Naive B cell (primary cell): ENCODE data around the gene UQCRC2. TPM values are rescaled to one million over a fixed set of nuclear protein-coding genes. Genes with fewer than 3 reads are reported as not detected.
"Not testable (repeated sequence)": the region's sequence is repeated elsewhere in the genome, so short reads cannot be mapped to it uniquely, and the experiment has no call there.

Source experiments
- ATAC-seq, 2 donors: fragments of 150-1000 bp; cut with Tn5 transposase; 2 replicates each; pipeline ENCODE4 v1.10.0; 2021; ENCODE audit warnings: low read depth in 2 of 2, mild to moderate bottlenecking in 2 of 2, moderate library complexity in 2 of 2
- DNase-seq: peaks from one replicate; pipeline ENCODE4 v3.0.0; 2022
- H3K27ac Mint-ChIP-seq, 6 donors: one replicate each; pipeline ENCODE4 v1.8.0; 2020 to 2022; ENCODE audit warnings: mild to moderate bottlenecking in 6 of 6, mixed read lengths in 6 of 6, moderate library complexity in 5 of 6, inconsistent platforms in 2 of 6
- H3K27me3 Mint-ChIP-seq, 3 donors: one replicate each; pipeline ENCODE4 v1.8.0; 2021 to 2022; ENCODE audit warnings: mixed read lengths in 3 of 3, mild to moderate bottlenecking in 1 of 3
- H3K36me3 Mint-ChIP-seq, 2 donors: one replicate each; pipeline ENCODE4 v1.8.0; 2020 to 2022; ENCODE audit warnings: mixed read lengths in 2 of 2, inconsistent platforms in 1 of 2, mild to moderate bottlenecking in 1 of 2
- H3K4me1 Mint-ChIP-seq, 3 donors: one replicate each; pipeline ENCODE4 v1.8.0; 2020 to 2022; ENCODE audit warnings: mixed read lengths in 3 of 3, inconsistent platforms in 1 of 3, mild to moderate bottlenecking in 1 of 3, moderate library complexity in 1 of 3
- H3K4me3 Mint-ChIP-seq, 8 donors: one replicate each; pipeline ENCODE4 v1.8.0; 2020 to 2022; ENCODE audit warnings: mild to moderate bottlenecking in 8 of 8, mixed read lengths in 8 of 8, moderate library complexity in 8 of 8, inconsistent platforms in 2 of 8
- H3K9me3 Mint-ChIP-seq, 7 donors: one replicate each; pipeline ENCODE4 v1.8.0; 2020 to 2022; ENCODE audit warnings: mixed read lengths in 7 of 7, mild to moderate bottlenecking in 5 of 7, inconsistent platforms in 2 of 7, moderate library complexity in 1 of 7
- polyA plus RNA-seq, 6 donors: library from polyadenylated mRNA; unstranded; fragments of 300-500 nt; fragmentation: Illumina TruSeq; gene quantifications; one replicate each; pipeline ENCODE4 v1.2.3, GENCODE V29; 2021; ENCODE audit warnings: low read depth in 6 of 6

Gene UQCRC2
- polyA plus RNA-seq, 6 donors from 2014 or later: 153 to 292 (median 181) TPM

- H3K27ac Mint-ChIP-seq: peak overlapping the region; percentile 19 to 96 (median 88)
- DNase-seq: no peak
- H3K9me3 Mint-ChIP-seq: no peaks in the 10 kb centered on the region
Observed at GRCh38 chr16:22007159-22007508, 54.0 kb downstream of the UQCRC2 start.

DNA sequence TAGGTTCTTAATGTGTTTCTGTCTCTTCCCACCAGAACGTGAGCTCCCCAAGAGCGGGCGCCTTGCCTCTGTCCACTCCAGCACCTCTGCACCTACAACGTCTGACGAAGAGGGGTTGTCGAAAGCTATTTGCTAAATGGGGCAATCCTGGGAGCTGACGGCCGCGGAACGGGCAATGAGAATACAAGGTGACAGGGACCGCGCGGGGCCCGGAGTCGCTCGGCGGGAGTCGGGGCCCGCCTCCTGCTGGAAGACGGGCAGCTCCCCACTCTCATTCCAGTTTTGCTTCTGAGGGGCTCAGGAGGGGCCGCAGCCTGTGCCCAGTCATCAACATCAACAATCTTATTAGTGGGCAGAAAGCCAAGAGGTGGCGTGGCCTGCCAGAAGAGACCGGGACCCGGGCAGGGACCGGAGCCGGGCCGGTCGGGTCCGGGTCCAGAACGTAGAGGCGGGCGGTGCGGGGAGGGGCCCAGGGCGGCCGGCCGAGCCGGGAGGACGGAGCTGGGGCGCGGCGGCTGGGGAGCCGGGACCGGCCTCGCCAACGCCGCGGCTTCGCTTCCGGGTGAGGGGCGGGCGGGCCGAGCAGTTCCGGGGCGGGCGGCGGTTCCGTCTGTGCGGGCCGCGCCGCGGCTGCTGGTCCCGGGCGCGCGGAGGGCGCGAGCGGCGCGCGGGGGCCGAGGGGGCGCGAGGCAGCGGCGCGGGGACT is 54.5 kb downstream of the UQCRC2 start, which contains the start of gene MOSMO:
TSS of gene MOSMO (plus strand) at position 603 of the 706 bp plus-strand sequence. CDS start 191 bp downstream, outside the sequence.
- H3K9me3 Mint-ChIP-seq: no peaks in the 10 kb centered on the region
- H3K27ac Mint-ChIP-seq: peak within 1 kb of the TSS; percentile 19 to 96 (median 94)
- H3K27me3 Mint-ChIP-seq: no peaks in the 10 kb centered on the region
- no peaks in the 10 kb centered on the region for H3K36me3 Mint-ChIP-seq
- H3K4me1 Mint-ChIP-seq: peaks cover 33 to 50% (median 36%) of the 10 kb centered on the region in 3 donors
- peak within 1 kb of the TSS; percentile 84 to 96 (median 94) for H3K4me3 Mint-ChIP-seq
- ATAC-seq (peak; percentile 92 to 93), DNase-seq (peak; percentile 62)

More at GRCh38 chr16:22007159-22007508, 54.0 kb downstream of the UQCRC2 start:
- no peak for ATAC-seq
- Mint-ChIP-seq H3K4me3 (peak overlapping the region; percentile 84 to 96 (median 93)), H3K4me1 (peaks cover 32 to 45% (median 33%) of the 10 kb centered on the region in 3 donors), H3K27me3 (no peaks in the 10 kb centered on the region), H3K36me3 (no peaks in the 10 kb centered on the region)

- peak overlapping the region; percentile 82 to 95 (median 86) for H3K4me3 Mint-ChIP-seq
- peaks cover 35 to 57% (median 36%) of the 10 kb centered on the region in 3 donors for H3K4me1 Mint-ChIP-seq
- H3K9me3 Mint-ChIP-seq: no peaks in the 10 kb centered on the region
- H3K27ac Mint-ChIP-seq: peak overlapping the region in 5 of 6 donors; percentile 67 to 96 (median 90)
- ATAC-seq (peak; percentile 33 to 41), DNase-seq (peak; percentile 20)
- no peaks in the 10 kb centered on the region for H3K36me3 Mint-ChIP-seq
- H3K27me3 Mint-ChIP-seq: no peaks in the 10 kb centered on the region
Observed at GRCh38 chr16:22008215-22009059, 55.3 kb downstream of the UQCRC2 start.

GRCh38 chr16:22010902-22011301 is 57.7 kb downstream of the UQCRC2 start:
- no peak for DNase-seq
- Mint-ChIP-seq H3K27me3 (no peaks in the 10 kb centered on the region), H3K27ac (no peak overlapping the region), H3K36me3 (no peaks in the 10 kb centered on the region), H3K9me3 (no peaks in the 10 kb centered on the region), H3K4me1 (peaks cover 50 to 72% (median 51%) of the 10 kb centered on the region in 3 donors), H3K4me3 (peak overlapping the region in 2 of 8 donors; percentile 82 to 95)
- no peak for ATAC-seq

DNA sequence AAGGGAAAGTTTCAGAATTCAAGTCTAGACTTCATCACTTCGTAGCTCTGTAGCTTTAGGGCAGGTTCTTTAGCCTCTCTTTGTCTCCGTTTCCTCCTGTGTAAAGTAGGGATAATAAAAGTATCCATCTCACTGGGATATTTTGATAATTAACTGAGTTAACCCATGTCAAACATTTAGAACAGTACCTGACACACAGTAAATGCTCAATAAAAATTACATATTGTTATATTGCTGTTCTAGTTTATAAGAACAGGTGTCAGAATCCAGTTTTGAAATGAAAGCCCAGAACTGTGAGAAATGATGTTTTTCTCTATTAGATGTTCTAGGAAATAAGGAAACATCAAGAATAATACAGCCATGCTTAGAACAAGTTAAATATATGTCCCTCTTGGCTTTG is 59.1 kb downstream of the UQCRC2 start:
- no peak for DNase-seq
- peak overlapping the region in 1 of 8 donors; percentile 55 for H3K4me3 Mint-ChIP-seq
- H3K4me1 Mint-ChIP-seq: peaks cover 45 to 75% (median 53%) of the 10 kb centered on the region in 3 donors
- no peaks in the 10 kb centered on the region for H3K9me3 Mint-ChIP-seq
- no peaks in the 10 kb centered on the region for H3K27me3 Mint-ChIP-seq
- ATAC-seq: no peak
- H3K27ac Mint-ChIP-seq: no peak overlapping the region
- no peaks in the 10 kb centered on the region for H3K36me3 Mint-ChIP-seq

DNA sequence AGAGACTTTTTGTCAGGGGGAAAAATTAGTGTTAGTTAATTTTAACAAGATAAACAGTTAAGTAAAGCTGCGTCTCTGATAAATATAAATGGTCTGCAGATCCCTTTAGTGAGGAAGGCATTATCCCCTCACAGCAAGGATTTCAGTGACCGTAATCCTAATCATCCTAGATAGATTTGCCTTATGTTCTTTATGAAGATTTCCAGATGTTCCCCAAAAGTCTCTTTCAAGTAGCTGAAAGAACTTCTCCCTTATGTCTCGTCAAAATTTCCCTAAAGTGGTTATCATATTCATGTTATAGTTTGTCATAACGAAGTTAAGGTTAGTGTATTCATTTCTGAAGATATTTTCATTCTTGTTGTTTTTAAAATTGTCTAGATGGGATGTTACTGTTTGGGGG is 60.3 kb downstream of the UQCRC2 start:
- peak overlapping the region in 4 of 6 donors; percentile 17 to 54 (median 44) for H3K27ac Mint-ChIP-seq
- H3K36me3 Mint-ChIP-seq: no peaks in the 10 kb centered on the region
- H3K4me1 Mint-ChIP-seq: peaks cover 44 to 81% (median 48%) of the 10 kb centered on the region in 3 donors
- peak overlapping the region in 2 of 8 donors; percentile 5 to 13 for H3K4me3 Mint-ChIP-seq
- no peaks in the 10 kb centered on the region for H3K27me3 Mint-ChIP-seq
- H3K9me3 Mint-ChIP-seq: no peaks in the 10 kb centered on the region
- no peak for ATAC-seq
- no peak for DNase-seq

DNA sequence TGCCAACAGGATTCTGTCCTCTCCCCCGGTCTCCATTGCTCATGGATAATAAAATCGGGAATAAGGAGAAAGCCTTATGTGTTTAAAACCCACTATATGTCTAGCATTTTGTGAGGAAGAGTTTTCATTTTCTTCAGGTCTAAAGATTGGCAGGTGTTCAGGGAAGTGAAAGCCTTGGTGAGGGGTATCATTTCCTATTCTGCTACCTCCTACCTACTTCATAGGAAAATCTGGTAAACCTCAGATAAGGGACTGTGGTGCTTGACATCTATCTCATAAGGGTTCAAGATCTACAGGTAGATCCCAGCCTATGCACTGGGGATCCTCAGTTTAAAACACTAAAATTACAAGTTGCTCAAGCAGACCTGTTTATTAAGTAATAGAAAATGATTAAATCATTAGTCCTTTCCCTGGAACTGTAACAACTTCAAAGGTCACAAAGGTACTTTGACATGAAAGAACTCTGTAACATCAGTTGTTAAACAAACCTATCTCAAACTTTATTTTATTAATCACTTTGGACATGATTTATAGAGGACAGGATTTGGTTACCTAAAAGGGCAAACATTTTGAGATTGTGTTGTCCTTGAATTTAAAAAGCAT is 61.2 kb downstream of the UQCRC2 start:
- Mint-ChIP-seq H3K9me3 (no peaks in the 10 kb centered on the region), H3K4me3 (peak overlapping the region in 1 of 8 donors; percentile 5), H3K27me3 (no peaks in the 10 kb centered on the region), H3K4me1 (peaks cover 40 to 81% (median 46%) of the 10 kb centered on the region in 3 donors), H3K36me3 (no peaks in the 10 kb centered on the region), H3K27ac (peak overlapping the region in 3 of 6 donors; percentile 36 to 58 (median 54))
- ATAC-seq (peak; percentile 97 to 98), DNase-seq (peak; percentile 36)

GRCh38 chr16:22016927-22017326 is 63.8 kb downstream of the UQCRC2 start:
- peaks cover 40 to 66% (median 41%) of the 10 kb centered on the region in 3 donors for H3K4me1 Mint-ChIP-seq
- no peaks in the 10 kb centered on the region for H3K9me3 Mint-ChIP-seq
- no peaks in the 10 kb centered on the region for H3K27me3 Mint-ChIP-seq
- peaks cover 0 to 3% of the 10 kb centered on the region in 2 donors for H3K36me3 Mint-ChIP-seq
- H3K27ac Mint-ChIP-seq: no peak overlapping the region
- ATAC-seq (no peak), DNase-seq (no peak)
- H3K4me3 Mint-ChIP-seq: no peak overlapping the region

DNA sequence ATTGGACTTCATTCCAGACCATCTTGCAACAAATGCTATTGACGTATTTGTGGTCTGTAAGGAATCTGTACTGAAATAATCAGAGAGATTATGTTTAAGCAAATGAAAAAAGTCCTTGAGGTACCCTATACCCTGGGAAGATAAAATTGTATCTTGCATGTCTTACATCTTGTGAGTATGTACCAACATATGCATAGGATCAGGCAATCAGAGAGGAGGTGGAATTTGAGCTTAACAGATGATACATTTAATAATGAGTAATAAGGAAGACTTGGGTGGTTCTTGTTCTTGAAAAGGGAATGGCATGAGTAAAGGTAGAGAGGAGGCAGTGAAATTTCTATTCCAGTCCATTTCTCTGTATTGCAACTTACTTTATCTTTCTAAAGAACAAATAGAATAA is 65.4 kb downstream of the UQCRC2 start:
- Mint-ChIP-seq H3K4me1 (peaks cover 39 to 54% (median 43%) of the 10 kb centered on the region in 3 donors), H3K9me3 (no peaks in the 10 kb centered on the region), H3K36me3 (peaks cover 0 to 3% of the 10 kb centered on the region in 2 donors), H3K27me3 (no peaks in the 10 kb centered on the region), H3K27ac (no peak overlapping the region), H3K4me3 (no peak overlapping the region)
- ATAC-seq (no peak), DNase-seq (no peak)

- Mint-ChIP-seq H3K4me1 (peaks cover 30 to 45% (median 34%) of the 10 kb centered on the region in 3 donors), H3K27ac (no peak overlapping the region), H3K27me3 (no peaks in the 10 kb centered on the region), H3K9me3 (no peaks in the 10 kb centered on the region), H3K4me3 (no peak overlapping the region), H3K36me3 (peaks cover 0 to 3% of the 10 kb centered on the region in 2 donors)
- DNase-seq: no peak
- no peak for ATAC-seq
Observed at GRCh38 chr16:22022151-22022550, 69.0 kb downstream of the UQCRC2 start.

DNA sequence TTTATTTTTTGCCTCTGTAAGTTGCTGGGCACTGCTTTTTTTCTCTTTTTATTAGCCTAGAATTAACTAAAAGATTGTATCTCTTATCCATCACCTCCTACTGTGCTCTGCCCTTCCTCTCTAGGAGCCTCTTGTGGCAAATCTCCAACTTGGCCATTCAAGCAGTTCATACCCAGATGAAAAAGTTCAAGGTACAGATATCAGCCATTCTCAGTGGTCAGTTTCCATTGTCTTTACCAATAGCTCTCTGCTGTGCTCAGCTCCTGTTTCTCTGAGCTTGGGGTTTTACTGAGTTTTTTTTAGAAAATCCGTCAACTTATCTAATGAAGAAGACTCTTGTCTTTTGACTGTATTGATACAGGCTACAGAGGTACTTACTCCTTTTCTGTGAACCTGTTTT is 70.3 kb downstream of the UQCRC2 start:
- H3K4me3 Mint-ChIP-seq: no peak overlapping the region
- H3K27me3 Mint-ChIP-seq: no peaks in the 10 kb centered on the region
- no peaks in the 10 kb centered on the region for H3K9me3 Mint-ChIP-seq
- no peak for DNase-seq
- no peak overlapping the region for H3K27ac Mint-ChIP-seq
- peaks cover 29 to 42% (median 40%) of the 10 kb centered on the region in 3 donors for H3K4me1 Mint-ChIP-seq
- peaks cover 0 to 3% of the 10 kb centered on the region in 2 donors for H3K36me3 Mint-ChIP-seq
- no peak for ATAC-seq

DNA sequence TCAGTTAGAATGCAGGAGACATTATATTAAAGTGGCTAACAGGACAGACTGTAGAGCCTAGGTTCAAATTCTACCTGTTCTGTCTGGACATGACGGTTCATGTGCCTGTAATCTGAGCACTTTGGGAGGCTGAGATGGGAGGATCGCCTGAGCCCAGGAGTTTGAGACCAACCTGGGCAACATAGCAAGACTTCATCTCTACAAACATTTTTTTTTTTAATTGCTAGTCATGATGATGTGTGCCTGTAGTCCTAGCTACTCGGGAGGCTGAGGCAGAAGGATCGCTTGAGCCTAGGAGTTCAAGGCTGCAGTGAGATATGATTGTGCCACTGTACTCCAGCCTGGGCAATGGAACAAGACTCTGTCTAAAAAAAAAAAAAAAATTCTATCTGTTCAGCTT is 71.6 kb downstream of the UQCRC2 start:
- H3K36me3 Mint-ChIP-seq, DNase-seq, H3K4me3 Mint-ChIP-seq, H3K9me3 Mint-ChIP-seq, H3K27ac Mint-ChIP-seq, H3K27me3 Mint-ChIP-seq, ATAC-seq: not testable (repeated sequence)
- H3K4me1 Mint-ChIP-seq: peaks cover 23 to 36% (median 35%) of the 10 kb centered on the region in 3 donors

DNA sequence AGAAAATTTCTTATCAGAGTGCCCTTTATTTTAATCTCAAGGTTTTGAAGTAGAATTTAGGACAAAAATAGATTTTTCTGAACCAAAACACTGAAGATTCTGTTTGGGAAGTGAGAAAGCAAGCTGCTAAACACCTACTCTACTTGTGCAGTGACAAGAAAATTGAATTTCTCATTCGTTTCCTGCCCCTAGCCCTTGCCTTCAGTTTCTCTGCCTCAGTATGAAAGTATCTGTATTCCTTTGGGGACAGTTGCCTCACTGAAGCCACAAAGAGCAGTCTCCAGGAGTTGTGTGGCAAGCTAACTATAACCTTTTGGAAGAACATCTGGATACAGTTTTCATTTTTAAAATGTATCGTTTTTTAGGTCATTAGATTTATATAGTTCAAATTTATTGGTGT is 74.5 kb downstream of the UQCRC2 start:
- peaks cover 0 to 12% of the 10 kb centered on the region in 2 donors for H3K36me3 Mint-ChIP-seq
- H3K4me1 Mint-ChIP-seq: peaks cover 17 to 53% (median 32%) of the 10 kb centered on the region in 3 donors
- H3K4me3 Mint-ChIP-seq: peak overlapping the region in 4 of 8 donors; percentile 20 to 49 (median 28)
- ATAC-seq (no peak), DNase-seq (no peak)
- H3K27ac Mint-ChIP-seq: peak overlapping the region in 5 of 6 donors; percentile 16 to 88 (median 62)
- no peaks in the 10 kb centered on the region for H3K9me3 Mint-ChIP-seq
- H3K27me3 Mint-ChIP-seq: no peaks in the 10 kb centered on the region
